Lower leg skin (tissue), 4 donors: ENCODE results near the gene FKRP. TPM values are rescaled to one million over a fixed set of nuclear protein-coding genes. Genes with fewer than 3 reads are reported as not detected.

Experiments
- DNase-seq, 2 donors: peaks; one replicate each; pipeline ENCODE4 v3.0.0-alpha.2; 2019; ENCODE audit warnings: low spot score in 2 of 2
- H3K4me3 ChIP-seq: fragments of 200-600 bp; sonication (generic); 2 replicates; pipeline ENCODE4 v1.5.1; 2017; ENCODE audit warnings: mild to moderate bottlenecking, low read depth; ENCODE audit not compliant: poor library complexity, severe bottlenecking
- CTCF ChIP-seq, 3 donors: fragments of 450-650 bp; IDR thresholded peaks; one replicate each; pipeline ENCODE4 v1.5.1; 2016; ENCODE audit warnings: antibody characterized with exemption in 3 of 3, mild to moderate bottlenecking in 3 of 3, moderate library complexity in 2 of 3
- POLR2A ChIP-seq, 2 donors: fragments of 450-650 bp; IDR thresholded peaks; one replicate each; pipeline ENCODE4 v1.6.1; 2016 to 2017; ENCODE audit warnings: antibody characterized with exemption in 2 of 2, mild to moderate bottlenecking in 1 of 2, moderate library complexity in 1 of 2
- WGBS, 2 donors: methylation state at CpG; one replicate each; pipeline ENCODE4 v1.1.5; 2018; 5-methylcytosine and 5-hydroxymethylcytosine counted together
- intact Hi-C: fragments of 100-400 bp; cut with DNase I; formaldehyde crosslinking; loops from one replicate; pipeline ENCODE4 v1.15.0; 2023; ENCODE audit warnings: low total_unique reads
- microRNA counts, 2 donors: library from miRNA; unstranded; fragments of <30 nt; microRNA quantifications; one replicate each; lab custom pipeline; 2016
- microRNA-seq, 2 donors: library from miRNA; unstranded; fragments of <30 nt; microRNA quantifications; one replicate each; pipeline ENCODE4, GENCODE V29; 2016; ENCODE audit warnings: borderline replicate concordance in 2 of 2, borderline number of aligned reads in 1 of 2
- total RNA-seq, 4 donors: library from RNA; depleted of rRNA; stranded (reverse); fragments of >200 nt; gene quantifications; one replicate each; pipeline ENCODE4 v1.1.0, GENCODE V29; 2016

Gene FKRP
- total RNA-seq, 4 donors from 2014 or later, result 9.4 to 16.1 (median 12.8) TPM

- DNase-seq, result no peak
- 78 to 83% methylated on average over 7 of the region's 7 CpGs for WGBS, 2 donors
- TF ChIP-seq CTCF (IDR thresholded peaks at IDR 0.05), result no peak
- no peak for TF ChIP-seq POLR2A (IDR thresholded peaks at IDR 0.05)
- intact Hi-C loops, result no loop called here
- H3K4me3 ChIP-seq, result no peak overlapping the region
Measured at GRCh38 chr19:46806656-46807055, 60.8 kb downstream of the FKRP start.

MicroRNA genes within 50 kb of the gene (microRNA counts, 767-probe panel; counts per million panel counts)
- 0 to 358 counts per million in 2 donors for microRNA hsa-miR-320e (lab: Ali Mortazavi, UCI)

Small RNAs within 50 kb of the gene (microRNA-seq; reads per million reads assigned to microRNA genes)
- gene MIR320E, result 8.2 to 12.5 reads per million in 2 donors

Other genes with a start within 250 kb of the FKRP start
- 10 to 100 TPM; 54.6 to 72.8 (median 63.1) TPM for gene CALM3, start 144.7 kb upstream of the FKRP start, total RNA-seq
- 1 to 10 TPM in 2 of 4 donors, under 1 TPM in 2; 0.51 to 3.6 (median 2.1) TPM for gene PTGIR, start 121.0 kb upstream of the FKRP start, total RNA-seq
- not detected for gene GNG8, start 109.9 kb upstream of the FKRP start, total RNA-seq
- 1 to 10 TPM; 1.3 to 4.1 (median 2.6) TPM for gene DACT3, start 84.9 kb upstream of the FKRP start, total RNA-seq
- gene PRKD2, start 28.9 kb upstream of the FKRP start, total RNA-seq, result 100 to 1,000 TPM in 1 of 4 donors, 10 to 100 TPM in 3; 52.6 to 120 (median 66.7) TPM
- gene STRN4, start 393 bp downstream of the FKRP start, total RNA-seq, result 10 to 100 TPM; 81.5 to 97.6 (median 93.5) TPM
- gene SLC1A5, start 42.5 kb downstream of the FKRP start, total RNA-seq, result 100 to 1,000 TPM in 3 of 4 donors, 10 to 100 TPM in 1; 59.3 to 181 (median 137) TPM
- 100 to 1,000 TPM in 3 of 4 donors, 10 to 100 TPM in 1; 88.9 to 132 (median 114) TPM for gene AP2S1, start 104.8 kb downstream of the FKRP start, total RNA-seq
- 10 to 100 TPM; 19.4 to 43.6 (median 40.1) TPM for gene ARHGAP35, start 114.9 kb downstream of the FKRP start, total RNA-seq